Measurements from ENCODE around the gene KDM4B. TPM values are rescaled to one million over a fixed set of nuclear protein-coding genes. Genes with fewer than 3 reads are reported as not detected.

Gene KDM4B
- total RNA-seq, 1 donor from 2014 or later: 153 TPM

DNA sequence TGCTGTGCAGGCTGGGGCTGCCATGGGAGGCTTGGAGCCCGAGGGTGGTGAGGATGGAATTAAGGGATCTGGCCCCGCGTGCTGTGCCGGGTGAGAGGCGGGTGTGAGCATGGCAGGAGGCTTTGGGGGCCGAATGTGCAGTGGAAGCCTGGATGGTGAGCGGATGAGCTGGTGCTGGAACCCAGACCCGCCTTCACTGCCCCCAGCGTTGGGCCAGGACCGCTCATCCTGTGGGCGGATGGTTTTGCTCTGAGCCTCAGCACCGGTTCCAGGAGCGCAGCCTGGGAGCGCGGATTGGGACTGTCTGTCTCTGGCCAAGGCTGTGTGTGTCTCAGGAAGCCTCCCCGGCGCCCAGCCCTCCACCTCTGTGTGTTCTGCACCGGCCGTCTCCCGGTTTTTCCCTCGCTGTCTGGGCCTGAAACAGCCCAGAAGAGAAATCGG, 16.7 kb downstream of the KDM4B start:
- peaks cover 55% of the 10 kb centered on the region for H3K4me1 Mint-ChIP-seq (ENCODE audit: low read depth, unreplicated experiment)
- peaks cover 10% of the 10 kb centered on the region for H3K9me3 Mint-ChIP-seq (ENCODE audit: unreplicated experiment)
- peak overlapping the region; percentile 22 for H3K27ac Mint-ChIP-seq (ENCODE audit: unreplicated experiment)
- DNase-seq: no peak
- TF ChIP-seq, protein P1, sequence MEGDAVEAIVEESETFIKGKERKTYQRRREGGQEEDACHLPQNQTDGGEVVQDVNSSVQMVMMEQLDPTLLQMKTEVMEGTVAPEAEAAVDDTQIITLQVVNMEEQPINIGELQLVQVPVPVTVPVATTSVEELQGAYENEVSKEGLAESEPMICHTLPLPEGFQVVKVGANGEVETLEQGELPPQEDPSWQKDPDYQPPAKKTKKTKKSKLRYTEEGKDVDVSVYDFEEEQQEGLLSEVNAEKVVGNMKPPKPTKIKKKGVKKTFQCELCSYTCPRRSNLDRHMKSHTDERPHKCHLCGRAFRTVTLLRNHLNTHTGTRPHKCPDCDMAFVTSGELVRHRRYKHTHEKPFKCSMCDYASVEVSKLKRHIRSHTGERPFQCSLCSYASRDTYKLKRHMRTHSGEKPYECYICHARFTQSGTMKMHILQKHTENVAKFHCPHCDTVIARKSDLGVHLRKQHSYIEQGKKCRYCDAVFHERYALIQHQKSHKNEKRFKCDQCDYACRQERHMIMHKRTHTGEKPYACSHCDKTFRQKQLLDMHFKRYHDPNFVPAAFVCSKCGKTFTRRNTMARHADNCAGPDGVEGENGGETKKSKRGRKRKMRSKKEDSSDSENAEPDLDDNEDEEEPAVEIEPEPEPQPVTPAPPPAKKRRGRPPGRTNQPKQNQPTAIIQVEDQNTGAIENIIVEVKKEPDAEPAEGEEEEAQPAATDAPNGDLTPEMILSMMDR (IDR thresholded peaks at IDR 0.05; ENCODE audit: partially characterized antibody, unreplicated experiment): no peak
- H3K4me3 Mint-ChIP-seq (ENCODE audit: unreplicated experiment): peak overlapping the region; percentile 59
- H3K27me3 Mint-ChIP-seq (ENCODE audit: unreplicated experiment): peaks cover 11% of the 10 kb centered on the region
- H3K36me3 Mint-ChIP-seq (ENCODE audit: unreplicated experiment): no peaks in the 10 kb centered on the region

DNA sequence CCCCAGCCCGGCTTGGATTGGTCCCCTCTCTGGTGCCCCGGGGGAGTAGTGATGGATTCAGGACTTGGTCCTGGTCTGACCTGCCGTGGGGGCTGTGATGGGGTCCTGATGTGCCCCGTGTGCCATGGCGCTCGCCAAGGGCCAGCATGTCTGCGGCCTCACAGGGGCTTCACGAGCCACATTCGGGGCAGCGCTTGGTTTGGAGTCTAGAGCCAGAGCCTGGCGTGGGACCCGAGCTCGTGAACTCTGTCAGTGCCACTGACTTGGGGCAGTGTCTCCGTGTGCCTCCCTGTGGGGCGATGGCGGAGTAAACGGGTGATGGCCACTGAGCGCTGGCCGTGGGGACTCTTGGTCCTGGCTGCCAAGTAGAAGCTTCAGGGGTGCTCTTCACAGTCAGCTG, 17.1 kb downstream of the KDM4B start:
- H3K4me1 Mint-ChIP-seq (ENCODE audit: low read depth, unreplicated experiment): peaks cover 54% of the 10 kb centered on the region
- H3K27ac Mint-ChIP-seq (ENCODE audit: unreplicated experiment): peak overlapping the region; percentile 17
- H3K27me3 Mint-ChIP-seq (ENCODE audit: unreplicated experiment): peaks cover 9% of the 10 kb centered on the region
- DNase-seq: no peak
- TF ChIP-seq, protein P1 (IDR thresholded peaks at IDR 0.05; ENCODE audit: partially characterized antibody, unreplicated experiment): no peak
- H3K4me3 Mint-ChIP-seq (ENCODE audit: unreplicated experiment): no peak overlapping the region
- H3K36me3 Mint-ChIP-seq (ENCODE audit: unreplicated experiment): no peaks in the 10 kb centered on the region
- peaks cover 9% of the 10 kb centered on the region for H3K9me3 Mint-ChIP-seq (ENCODE audit: unreplicated experiment)

DNA sequence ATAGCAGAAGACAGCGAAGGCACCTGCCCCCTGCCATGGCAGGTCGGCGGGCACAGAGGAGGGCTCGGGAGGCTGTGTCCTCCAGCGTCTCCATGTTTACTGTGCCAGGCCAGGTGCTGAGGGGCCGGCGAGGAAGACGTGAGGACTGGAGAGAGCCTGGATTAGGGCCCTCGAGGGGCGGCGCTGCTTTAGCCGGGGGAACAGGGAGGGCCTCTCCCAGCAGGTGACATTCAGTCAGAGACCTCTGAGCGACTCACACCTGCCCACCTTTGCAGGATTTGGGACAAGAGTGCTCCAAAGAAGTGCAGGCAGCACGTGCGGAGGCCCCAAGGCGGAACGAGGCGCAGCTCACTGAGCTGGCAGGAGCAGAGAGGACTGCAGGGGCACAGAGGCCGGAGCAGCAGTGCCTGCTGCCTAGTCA, 17.6 kb downstream of the KDM4B start:
- Mint-ChIP-seq H3K36me3 (ENCODE audit: unreplicated experiment) (no peaks in the 10 kb centered on the region), H3K27ac (ENCODE audit: unreplicated experiment) (no peak overlapping the region), H3K4me3 (ENCODE audit: unreplicated experiment) (no peak overlapping the region), H3K4me1 (ENCODE audit: low read depth, unreplicated experiment) (peaks cover 55% of the 10 kb centered on the region), H3K9me3 (ENCODE audit: unreplicated experiment) (peaks cover 9% of the 10 kb centered on the region), H3K27me3 (ENCODE audit: unreplicated experiment) (peaks cover 9% of the 10 kb centered on the region)
- TF ChIP-seq, protein P1 (IDR thresholded peaks at IDR 0.05; ENCODE audit: partially characterized antibody, unreplicated experiment): no peak
- DNase-seq: no peak

DNA sequence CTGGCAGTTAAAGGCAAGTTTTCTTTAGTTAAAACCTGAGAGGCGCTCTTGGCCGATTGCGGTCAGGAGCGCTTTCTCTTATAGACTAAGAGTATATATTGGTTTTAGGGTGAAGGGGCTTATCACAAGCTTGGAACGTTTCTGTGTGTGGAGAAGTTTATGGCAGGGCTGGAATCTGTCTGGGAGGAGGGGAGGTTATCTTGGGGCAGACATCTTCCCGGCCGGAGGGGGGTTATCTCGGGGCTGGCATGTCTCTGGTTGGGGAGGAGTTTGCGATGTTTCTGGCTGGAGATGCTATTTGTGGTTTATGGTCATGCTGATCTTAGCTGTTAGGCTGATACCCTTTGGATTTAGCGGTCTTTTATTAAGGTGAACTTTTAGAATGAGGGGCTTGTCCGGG, 18.3 kb downstream of the KDM4B start:
- peak overlapping the region; percentile 50 for H3K4me3 Mint-ChIP-seq (ENCODE audit: unreplicated experiment)
- TF ChIP-seq, protein P1 (IDR thresholded peaks at IDR 0.05; ENCODE audit: partially characterized antibody, unreplicated experiment): no peak
- no peaks in the 10 kb centered on the region for H3K36me3 Mint-ChIP-seq (ENCODE audit: unreplicated experiment)
- DNase-seq: no peak
- H3K27ac Mint-ChIP-seq (ENCODE audit: unreplicated experiment): peak overlapping the region; percentile 14
- peaks cover 9% of the 10 kb centered on the region for H3K27me3 Mint-ChIP-seq (ENCODE audit: unreplicated experiment)
- peaks cover 9% of the 10 kb centered on the region for H3K9me3 Mint-ChIP-seq (ENCODE audit: unreplicated experiment)
- peaks cover 63% of the 10 kb centered on the region for H3K4me1 Mint-ChIP-seq (ENCODE audit: low read depth, unreplicated experiment)

DNA sequence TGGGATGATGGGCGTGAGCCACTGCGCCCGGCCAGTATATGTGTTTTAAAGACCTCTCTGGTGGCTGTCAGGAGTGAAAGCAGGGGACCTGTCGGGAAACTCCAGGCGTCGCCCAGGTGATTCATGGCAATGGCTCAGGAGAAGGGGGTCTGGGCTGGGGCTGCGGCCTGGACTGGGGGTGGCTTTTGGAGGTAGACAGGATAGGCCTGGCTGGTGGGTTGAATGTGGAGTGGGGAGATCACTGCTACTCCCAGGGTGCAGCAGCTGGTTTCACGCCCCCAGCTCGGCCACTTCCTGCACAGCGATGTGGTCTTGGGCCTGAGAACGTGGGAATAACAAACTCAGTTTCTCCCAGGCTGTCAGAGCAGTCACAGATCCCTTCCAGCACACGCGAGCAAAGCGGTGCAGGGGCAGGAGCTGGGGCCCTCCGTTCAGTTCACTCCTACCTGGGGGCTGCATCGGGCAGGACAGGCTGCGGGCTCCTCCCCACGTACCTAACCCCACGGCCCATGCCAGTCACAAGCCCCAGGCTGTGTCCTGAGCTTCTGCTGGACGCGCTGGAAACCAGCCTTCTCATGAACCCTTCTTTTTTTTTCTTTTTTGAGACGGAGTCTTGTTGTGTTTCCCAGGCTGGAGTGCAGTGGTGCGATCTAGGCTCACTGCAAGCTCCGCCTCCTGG, 18.9 kb downstream of the KDM4B start:
- Mint-ChIP-seq H3K27me3 (ENCODE audit: unreplicated experiment) (peaks cover 9% of the 10 kb centered on the region), H3K4me3 (ENCODE audit: unreplicated experiment) (peak overlapping the region; percentile 68), H3K9me3 (ENCODE audit: unreplicated experiment) (peaks cover 7% of the 10 kb centered on the region), H3K27ac (ENCODE audit: unreplicated experiment) (peak overlapping the region; percentile 14), H3K36me3 (ENCODE audit: unreplicated experiment) (no peaks in the 10 kb centered on the region), H3K4me1 (ENCODE audit: low read depth, unreplicated experiment) (peaks cover 64% of the 10 kb centered on the region)
- TF ChIP-seq, protein P1 (IDR thresholded peaks at IDR 0.05; ENCODE audit: partially characterized antibody, unreplicated experiment): no peak
- no peak for DNase-seq

All from glutamatergic neuron (in vitro differentiated cells).